ENCODE results near the gene PSMA6.

DNA sequence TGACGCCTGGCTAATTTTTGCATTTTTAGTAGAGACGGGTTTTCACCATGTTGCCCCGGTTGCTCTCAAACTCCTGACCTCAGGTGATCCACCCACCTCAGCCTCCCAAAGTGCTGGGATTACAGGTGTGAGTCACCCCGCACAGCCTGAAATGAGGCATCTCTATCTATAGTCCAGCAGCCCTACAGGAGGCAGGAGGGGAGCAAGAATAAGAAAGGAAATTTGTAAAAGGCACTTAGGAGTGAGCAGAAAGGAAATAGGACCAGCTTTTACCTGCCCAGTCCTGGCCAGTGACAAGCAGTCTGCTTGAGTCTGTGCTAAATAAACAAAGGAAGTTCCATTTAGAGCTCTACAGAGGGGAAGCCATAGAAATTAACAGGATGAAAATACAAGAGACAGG is 15.0 kb upstream of the PSMA6 start:
- no peak for TF ChIP-seq CREB1 (CRISPR knock-in tag; IDR thresholded peaks at IDR 0.05)
- TF ChIP-seq, protein P1, sequence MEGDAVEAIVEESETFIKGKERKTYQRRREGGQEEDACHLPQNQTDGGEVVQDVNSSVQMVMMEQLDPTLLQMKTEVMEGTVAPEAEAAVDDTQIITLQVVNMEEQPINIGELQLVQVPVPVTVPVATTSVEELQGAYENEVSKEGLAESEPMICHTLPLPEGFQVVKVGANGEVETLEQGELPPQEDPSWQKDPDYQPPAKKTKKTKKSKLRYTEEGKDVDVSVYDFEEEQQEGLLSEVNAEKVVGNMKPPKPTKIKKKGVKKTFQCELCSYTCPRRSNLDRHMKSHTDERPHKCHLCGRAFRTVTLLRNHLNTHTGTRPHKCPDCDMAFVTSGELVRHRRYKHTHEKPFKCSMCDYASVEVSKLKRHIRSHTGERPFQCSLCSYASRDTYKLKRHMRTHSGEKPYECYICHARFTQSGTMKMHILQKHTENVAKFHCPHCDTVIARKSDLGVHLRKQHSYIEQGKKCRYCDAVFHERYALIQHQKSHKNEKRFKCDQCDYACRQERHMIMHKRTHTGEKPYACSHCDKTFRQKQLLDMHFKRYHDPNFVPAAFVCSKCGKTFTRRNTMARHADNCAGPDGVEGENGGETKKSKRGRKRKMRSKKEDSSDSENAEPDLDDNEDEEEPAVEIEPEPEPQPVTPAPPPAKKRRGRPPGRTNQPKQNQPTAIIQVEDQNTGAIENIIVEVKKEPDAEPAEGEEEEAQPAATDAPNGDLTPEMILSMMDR (IDR thresholded peaks at IDR 0.05), result no peak
- no peak for TF ChIP-seq SMAD4 (CRISPR knock-in tag; IDR thresholded peaks at IDR 0.05)
